ENCODE results near the gene RAD52. TPM values are rescaled to one million over a fixed set of nuclear protein-coding genes. Genes with fewer than 3 reads are reported as not detected.

Gene RAD52
- total RNA-seq, 4 donors from 2014 or later, result 26.9 to 61.5 (median 27.9) TPM

DNA sequence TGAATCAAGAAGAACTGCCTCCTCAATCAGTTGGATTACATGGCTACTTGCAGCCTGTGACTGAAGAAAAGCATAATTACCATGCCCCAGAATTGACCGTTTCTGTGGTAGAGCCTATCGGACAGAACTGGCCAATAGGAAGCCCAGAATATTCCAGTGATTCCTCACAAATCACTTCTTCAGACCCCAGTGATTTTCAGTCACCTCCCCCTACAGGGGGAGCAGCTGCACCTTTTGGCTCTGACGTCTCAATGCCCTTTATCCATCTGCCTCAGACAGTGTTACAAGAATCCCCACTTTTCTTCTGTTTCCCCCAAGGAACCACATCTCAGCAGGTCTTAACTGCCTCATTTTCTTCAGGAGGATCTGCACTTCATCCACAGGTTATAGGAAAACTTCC is 80.8 kb downstream of the RAD52 start:
- no peak for DNase-seq (ENCODE audit: low spot score in 2 of 2)
- Histone ChIP-seq H3K9me3 (no peaks in the 10 kb centered on the region), H3K4me3 (no peak overlapping the region), H3K27ac (no peak overlapping the region), H3K36me3 (peaks cover 0 to 90% (median 0%) of the 10 kb centered on the region in 3 donors), H3K4me1 (no peaks in the 10 kb centered on the region), H3K27me3 (no peaks in the 10 kb centered on the region)
- TF ChIP-seq POLR2A (IDR thresholded peaks at IDR 0.05) (no peak), CTCF (IDR thresholded peaks at IDR 0.05) (no peak), EP300 (IDR thresholded peaks at IDR 0.05) (no peak)
- 62 to 72% methylated on average over 3 of the region's 3 CpGs for WGBS, 2 donors

DNA sequence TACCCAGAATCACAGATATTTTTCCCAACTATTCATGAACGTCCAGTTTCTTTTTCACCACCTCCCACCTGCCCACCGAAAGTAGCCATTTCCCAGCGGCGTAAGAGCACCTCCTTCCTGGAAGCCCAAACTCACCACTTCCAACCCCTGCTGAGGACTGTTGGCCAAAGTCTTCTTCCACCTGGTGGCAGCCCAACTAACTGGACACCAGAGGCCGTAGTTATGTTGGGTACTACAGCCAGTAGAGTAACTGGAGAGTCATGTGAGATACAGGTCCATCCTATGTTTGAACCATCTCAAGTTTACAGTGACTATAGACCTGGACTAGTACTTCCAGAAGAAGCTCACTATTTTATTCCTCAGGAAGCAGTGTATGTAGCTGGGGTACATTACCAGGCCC is 81.6 kb downstream of the RAD52 start:
- H3K36me3 ChIP-seq, result peaks cover 0 to 91% (median 0%) of the 10 kb centered on the region in 3 donors
- TF ChIP-seq POLR2A (IDR thresholded peaks at IDR 0.05) (no peak), CTCF (IDR thresholded peaks at IDR 0.05) (no peak), EP300 (IDR thresholded peaks at IDR 0.05) (no peak)
- 95 to 96% methylated on average over 5 of the region's 5 CpGs for WGBS, 2 donors
- no peaks in the 10 kb centered on the region for H3K27me3 ChIP-seq
- no peak overlapping the region for H3K27ac ChIP-seq
- H3K4me1 ChIP-seq, result no peaks in the 10 kb centered on the region
- DNase-seq (ENCODE audit: low spot score in 2 of 2), result no peak
- H3K9me3 ChIP-seq, result no peaks in the 10 kb centered on the region
- H3K4me3 ChIP-seq, result no peak overlapping the region

- WGBS, 2 donors, result 92 to 93% methylated on average over 1 of the region's 1 CpG
- TF ChIP-seq EP300 (IDR thresholded peaks at IDR 0.05), result no peak
- TF ChIP-seq CTCF (IDR thresholded peaks at IDR 0.05), result no peak
- no peak for TF ChIP-seq POLR2A (IDR thresholded peaks at IDR 0.05)
- H3K27me3 ChIP-seq, result no peaks in the 10 kb centered on the region
- H3K4me1 ChIP-seq, result no peaks in the 10 kb centered on the region
- H3K36me3 ChIP-seq, result peaks cover 0 to 91% (median 0%) of the 10 kb centered on the region in 3 donors
- H3K4me3 ChIP-seq, result no peak overlapping the region
- H3K9me3 ChIP-seq, result no peaks in the 10 kb centered on the region
- DNase-seq (ENCODE audit: low spot score in 2 of 2), result no peak
- no peak overlapping the region for H3K27ac ChIP-seq
Observed at GRCh38 chr12:865614-866013, 83.9 kb downstream of the RAD52 start.

GRCh38 chr12:863285-863684 is 86.2 kb downstream of the RAD52 start:
- H3K9me3 ChIP-seq, result no peaks in the 10 kb centered on the region
- no peaks in the 10 kb centered on the region for H3K27me3 ChIP-seq
- TF ChIP-seq POLR2A (IDR thresholded peaks at IDR 0.05) (no peak), CTCF (IDR thresholded peaks at IDR 0.05) (no peak), EP300 (IDR thresholded peaks at IDR 0.05) (no peak)
- no peaks in the 10 kb centered on the region for H3K4me1 ChIP-seq
- WGBS, 2 donors, result 46 to 53% methylated on average over 1 of the region's 1 CpG
- no peak overlapping the region for H3K4me3 ChIP-seq
- no peak for DNase-seq (ENCODE audit: low spot score in 2 of 2)
- H3K27ac ChIP-seq, result no peak overlapping the region
- peaks cover 0 to 89% (median 0%) of the 10 kb centered on the region in 3 donors for H3K36me3 ChIP-seq

GRCh38 chr12:862303-862911 is 87.1 kb downstream of the RAD52 start:
- TF ChIP-seq EP300 (IDR thresholded peaks at IDR 0.05) (no peak), POLR2A (IDR thresholded peaks at IDR 0.05) (no peak), CTCF (IDR thresholded peaks at IDR 0.05) (no peak)
- peaks cover 0 to 3% (median 0%) of the 10 kb centered on the region in 4 donors for H3K4me1 ChIP-seq
- WGBS, 2 donors, result 75 to 76% methylated on average over 4 of the region's 4 CpGs
- no peak for DNase-seq (ENCODE audit: low spot score in 2 of 2)
- no peak overlapping the region for H3K4me3 ChIP-seq
- H3K27ac ChIP-seq, result no peak overlapping the region
- H3K27me3 ChIP-seq, result no peaks in the 10 kb centered on the region
- no peaks in the 10 kb centered on the region for H3K9me3 ChIP-seq
- H3K36me3 ChIP-seq, result peaks cover 0 to 83% (median 4%) of the 10 kb centered on the region in 3 donors

Other genes starting within 250 kb of the RAD52 start
- 100 to 1,000 TPM; 153 to 220 (median 178) TPM for gene WNK1, start 197.1 kb downstream of the RAD52 start, total RNA-seq
- 10 to 100 TPM; 58.0 to 83.2 (median 73.5) TPM for gene ERC1, start 41.5 kb upstream of the RAD52 start, total RNA-seq